ENCODE data around the gene AUH.

- TF ChIP-seq, protein P1, sequence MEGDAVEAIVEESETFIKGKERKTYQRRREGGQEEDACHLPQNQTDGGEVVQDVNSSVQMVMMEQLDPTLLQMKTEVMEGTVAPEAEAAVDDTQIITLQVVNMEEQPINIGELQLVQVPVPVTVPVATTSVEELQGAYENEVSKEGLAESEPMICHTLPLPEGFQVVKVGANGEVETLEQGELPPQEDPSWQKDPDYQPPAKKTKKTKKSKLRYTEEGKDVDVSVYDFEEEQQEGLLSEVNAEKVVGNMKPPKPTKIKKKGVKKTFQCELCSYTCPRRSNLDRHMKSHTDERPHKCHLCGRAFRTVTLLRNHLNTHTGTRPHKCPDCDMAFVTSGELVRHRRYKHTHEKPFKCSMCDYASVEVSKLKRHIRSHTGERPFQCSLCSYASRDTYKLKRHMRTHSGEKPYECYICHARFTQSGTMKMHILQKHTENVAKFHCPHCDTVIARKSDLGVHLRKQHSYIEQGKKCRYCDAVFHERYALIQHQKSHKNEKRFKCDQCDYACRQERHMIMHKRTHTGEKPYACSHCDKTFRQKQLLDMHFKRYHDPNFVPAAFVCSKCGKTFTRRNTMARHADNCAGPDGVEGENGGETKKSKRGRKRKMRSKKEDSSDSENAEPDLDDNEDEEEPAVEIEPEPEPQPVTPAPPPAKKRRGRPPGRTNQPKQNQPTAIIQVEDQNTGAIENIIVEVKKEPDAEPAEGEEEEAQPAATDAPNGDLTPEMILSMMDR (conservative IDR thresholded peaks at IDR 0.05 in 1 of 2, IDR thresholded peaks at IDR 0.05 in 1 of 2; ENCODE audit: low read depth in 1 of 2, low read length in 2 of 2), result no peak
- no peak for TF ChIP-seq EZH2 (IDR thresholded peaks at IDR 0.05; ENCODE audit: low read length, missing control alignments)
Observed at GRCh38 chr9:91240596-91241165, 121.0 kb downstream of the AUH start.

Data from fibroblast of lung (primary cell).